NCI-H2107 treated with DMSO at 0.1 percent for 48 hours (cell line): ENCODE measurements around the gene TARDBP.
"Not testable (repeated sequence)": the region's sequence is repeated elsewhere in the genome, so short reads cannot be mapped to it uniquely, and the experiment has no call there.

Source experiments
- DNase-seq: peaks from one replicate; lab custom pipeline; 2025; ENCODE audit not compliant: unreplicated experiment; lab: John Stamatoyannopoulos, UW

TARDBP gene

DNA sequence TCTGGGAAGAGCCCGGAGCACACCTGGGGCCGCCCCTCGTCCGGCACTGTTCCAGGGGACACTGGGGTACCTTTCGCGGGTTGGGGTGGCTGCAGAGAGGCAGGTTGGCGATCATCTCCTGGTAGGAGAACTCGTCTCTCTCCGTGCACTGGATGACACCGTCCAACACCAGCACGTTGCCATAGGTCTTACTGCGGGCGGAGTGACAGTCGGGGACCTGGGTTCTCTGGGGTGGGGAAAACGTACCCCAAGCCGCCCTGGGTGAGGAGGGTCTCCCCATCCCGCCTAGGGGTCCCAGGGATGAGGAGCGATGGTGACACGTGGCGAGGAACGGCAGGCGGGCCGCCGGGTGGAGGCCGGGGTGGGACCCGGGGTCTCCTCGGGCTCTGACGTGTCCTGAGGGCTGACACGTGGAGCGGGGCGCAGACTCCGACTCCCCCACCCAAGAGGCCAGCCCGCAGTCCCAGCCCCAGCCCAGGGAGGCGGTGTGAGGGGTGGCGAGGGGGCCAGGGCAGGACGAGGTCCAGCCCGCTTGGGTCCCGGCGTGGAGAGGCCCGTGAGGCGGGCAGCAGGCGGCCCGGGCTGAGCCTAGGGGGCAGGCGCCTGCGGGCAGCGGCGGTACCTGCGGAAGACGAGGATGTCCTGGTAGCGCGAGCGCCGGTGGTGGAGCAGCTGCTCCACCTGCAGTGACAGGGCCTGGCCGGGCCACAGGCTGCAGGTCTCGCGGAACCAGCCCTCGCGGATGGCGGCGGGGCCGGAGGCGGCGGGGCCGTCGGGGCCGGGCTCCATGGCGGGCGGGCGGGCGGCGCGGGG lies 46.9 kb downstream of the TARDBP start:
- no peak for DNase-seq

DNA sequence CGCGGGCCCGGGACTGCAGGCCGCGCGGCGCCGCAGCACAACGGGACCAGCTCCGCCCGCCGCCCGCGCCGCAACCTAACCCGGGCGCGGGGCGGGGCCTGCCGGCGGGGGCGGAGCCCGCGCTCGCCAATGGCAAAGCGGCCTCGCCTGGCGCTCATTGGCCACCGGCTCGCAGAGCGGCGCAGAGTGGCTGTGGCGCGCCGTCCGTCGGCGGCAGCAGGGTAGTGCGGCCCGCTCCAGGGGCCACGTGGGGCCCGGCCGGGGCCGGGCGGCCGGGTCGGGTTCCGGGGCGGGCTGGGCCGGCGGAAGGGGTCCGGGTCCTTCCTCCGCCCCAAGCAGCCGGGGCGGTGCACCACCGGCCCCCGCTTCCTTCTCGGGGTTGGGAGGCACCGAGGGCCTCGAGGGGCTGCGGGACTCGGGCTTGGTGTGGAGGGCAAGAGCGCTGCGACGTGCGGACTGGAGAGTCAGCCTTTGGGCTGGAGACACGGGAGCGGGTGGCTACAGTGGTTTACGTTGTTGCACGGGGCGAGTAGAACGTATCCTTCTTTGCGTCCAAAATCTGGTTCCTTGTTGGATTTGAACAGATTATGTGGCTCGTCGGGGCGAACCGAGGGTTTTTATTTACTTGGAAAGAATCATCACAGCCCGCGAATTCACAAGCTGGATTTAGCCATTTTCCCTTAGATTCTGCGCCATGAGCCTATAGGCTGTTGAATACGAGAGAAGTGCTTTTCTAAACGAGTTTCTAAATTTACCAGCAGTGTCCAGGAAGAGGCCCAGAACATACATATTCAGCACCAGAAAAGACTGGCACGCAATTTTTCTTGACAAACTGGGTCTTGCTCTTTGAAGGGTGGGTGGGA lies 47.7 kb downstream of the TARDBP start, which contains the start of gene SRM:
Gene SRM, minus strand, starts transcription at position 51 of the 863 bp plus-strand sequence. CDS start 75 bp downstream, outside the sequence.
- DNase-seq, result peak; percentile 63

DNA sequence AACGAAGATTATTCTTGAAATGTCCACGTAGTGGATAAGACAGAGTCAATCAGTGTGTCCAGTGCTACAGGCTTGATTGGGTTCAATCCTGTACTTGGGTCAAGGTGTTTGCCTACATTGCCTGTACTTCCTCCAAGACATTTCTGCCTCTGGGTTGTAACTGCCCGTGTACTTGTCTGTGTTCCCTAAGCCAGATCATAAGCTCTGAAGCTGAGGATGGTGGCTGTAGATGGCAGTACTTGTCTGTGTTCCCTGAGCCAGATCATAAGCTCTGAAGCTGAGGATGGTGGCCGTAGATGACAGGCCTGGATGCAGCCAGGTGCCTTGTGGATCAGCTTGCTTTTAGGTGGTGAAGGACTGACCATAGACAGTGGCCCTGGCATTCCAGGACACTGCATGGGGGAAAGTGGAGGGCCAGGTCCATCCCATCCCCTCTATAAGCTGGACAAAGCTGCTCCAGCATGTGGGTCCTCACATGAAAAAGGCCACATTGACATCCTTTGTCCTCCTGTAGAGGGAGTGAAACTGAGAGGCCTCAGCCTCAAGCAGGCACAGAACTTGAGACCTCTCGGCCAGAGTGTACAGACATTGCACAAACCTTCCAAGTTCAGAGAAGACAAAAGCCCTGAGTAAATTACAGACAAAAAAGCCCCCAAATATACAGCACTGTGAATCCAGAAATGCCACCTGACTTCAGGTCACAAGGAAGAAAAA lies 49.4 kb downstream of the TARDBP start:
- no peak for DNase-seq

DNA sequence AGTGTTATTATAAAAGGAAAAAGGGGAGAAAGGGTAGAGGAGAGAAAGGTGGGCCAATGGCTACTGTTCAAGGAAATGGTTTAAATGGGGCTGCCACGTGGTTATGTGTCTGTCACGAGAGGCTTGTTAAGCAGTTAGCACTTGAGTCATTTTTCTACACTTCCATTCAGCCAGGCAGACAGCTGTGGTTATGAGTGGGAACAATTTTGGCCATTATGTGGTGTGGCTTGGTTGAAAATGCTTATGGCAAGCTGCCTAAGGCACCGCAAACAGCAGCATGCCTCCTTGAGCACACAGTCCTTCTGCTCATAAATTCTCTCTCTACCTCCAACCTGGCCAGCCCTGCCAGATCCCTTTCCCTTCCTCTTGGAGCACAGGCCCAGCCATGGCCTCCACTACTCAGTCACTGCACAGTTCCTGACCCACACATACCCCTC lies 50.5 kb downstream of the TARDBP start:
- DNase-seq, result peak; percentile 92

DNA sequence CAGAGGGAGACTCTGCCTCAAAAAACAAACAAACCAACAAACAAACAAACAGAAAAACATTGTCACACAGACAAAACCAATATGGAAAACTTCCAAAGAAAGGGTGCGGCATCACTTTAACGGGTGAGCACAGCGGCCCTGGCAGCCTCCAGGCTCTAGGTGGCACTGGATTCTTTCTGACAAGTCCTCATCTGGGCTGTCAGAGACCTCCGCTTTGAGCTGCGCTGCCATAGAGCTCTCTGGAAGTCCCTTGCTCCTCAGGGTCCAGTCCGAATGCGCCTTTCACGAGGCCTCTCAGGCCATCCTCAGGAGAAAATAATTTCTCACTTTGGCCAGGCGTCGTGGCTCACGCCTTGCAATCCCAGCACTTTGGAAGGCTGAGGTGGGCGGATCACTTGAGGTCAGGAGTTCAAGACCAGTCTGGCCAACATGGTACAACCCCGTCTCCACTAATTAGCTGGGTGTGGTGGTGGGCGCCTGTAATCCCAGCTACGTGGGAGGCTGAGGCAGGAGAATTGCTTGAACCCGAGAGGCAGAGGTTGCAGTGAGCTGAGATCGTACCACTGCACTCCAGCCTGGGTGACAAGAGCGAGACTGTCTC lies 51.6 kb downstream of the TARDBP start:
- not testable (repeated sequence) for DNase-seq

DNA sequence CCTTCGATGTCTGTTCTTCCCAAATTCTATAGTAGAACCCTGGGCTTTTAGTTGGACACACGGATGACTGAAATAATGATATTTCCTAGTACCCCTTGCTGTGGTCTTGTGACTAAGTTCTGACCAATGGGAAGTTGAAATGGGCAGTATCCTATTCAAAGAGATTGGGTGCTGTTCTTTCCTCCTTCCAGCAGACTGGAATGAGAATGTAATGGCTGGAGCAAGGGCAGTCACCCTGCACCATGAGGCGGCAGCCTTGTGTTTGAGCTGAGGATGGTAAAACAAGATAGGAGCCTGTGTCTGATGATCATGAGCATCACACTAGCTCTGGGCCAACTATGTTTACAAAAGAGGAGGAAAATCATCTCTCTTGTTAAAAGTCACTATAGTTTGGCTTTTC lies 52.5 kb downstream of the TARDBP start:
- no peak for DNase-seq

DNA sequence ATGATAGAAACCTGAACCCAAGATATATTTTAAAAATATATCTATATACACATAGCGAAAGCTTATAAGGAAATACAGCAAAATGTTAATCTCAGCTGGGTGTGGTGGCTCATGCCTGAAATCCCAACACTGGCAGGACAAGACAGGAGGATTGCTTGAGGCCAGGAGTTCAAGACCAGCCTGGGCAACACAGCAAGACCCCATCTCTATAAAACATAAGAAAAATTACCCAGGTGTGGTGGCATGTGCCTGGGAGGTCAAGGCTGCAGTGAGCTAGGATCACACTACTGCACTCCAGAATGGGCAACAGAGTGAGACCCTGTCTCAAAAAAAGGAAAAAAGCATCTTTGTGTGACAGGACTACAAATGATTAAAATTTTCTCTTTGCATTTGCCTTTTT lies 53.3 kb downstream of the TARDBP start:
- DNase-seq, result no peak

DNA sequence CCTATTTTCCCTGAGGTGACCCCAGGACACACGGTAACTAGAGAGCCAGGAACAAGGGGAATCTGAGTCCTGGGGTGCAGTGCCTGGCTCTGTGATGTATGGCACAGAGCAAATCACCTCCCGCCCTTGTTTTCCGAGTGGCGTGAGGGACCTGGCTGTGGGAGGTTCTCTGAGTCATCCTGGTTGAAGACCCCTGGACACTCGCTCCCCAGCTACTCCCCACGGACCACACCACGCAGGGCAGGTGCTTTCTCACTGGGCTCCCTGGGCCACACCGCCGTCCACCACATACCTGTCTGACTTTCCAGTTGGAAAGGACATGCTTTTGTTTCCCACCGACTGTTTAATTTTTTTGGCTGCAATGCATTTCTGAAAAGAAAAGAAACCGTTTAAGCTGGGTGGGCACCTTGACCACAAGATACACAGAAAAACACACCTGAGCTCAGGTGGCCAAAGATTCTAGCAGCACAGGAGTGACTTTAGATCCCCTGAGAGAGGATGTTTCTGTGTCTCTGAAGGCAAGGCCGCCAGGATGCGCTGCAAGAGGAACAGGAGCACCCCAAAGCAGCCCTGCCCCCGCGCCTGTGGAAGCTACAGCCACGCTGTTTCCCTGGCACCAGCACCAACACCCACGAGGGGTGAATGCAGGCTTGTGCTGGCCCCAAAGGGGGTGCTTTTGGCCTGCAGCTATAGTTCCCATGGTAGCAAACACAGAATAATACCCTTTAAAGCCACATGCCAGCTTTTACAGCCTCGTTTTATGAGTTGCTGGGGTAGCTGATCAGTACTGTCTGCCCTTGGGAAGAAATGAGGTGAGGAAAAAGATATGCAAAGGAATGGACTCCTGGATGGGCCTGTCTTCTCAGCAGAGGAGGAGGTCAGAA lies 55.5 kb downstream of the TARDBP start:
- DNase-seq, result no peak

DNA sequence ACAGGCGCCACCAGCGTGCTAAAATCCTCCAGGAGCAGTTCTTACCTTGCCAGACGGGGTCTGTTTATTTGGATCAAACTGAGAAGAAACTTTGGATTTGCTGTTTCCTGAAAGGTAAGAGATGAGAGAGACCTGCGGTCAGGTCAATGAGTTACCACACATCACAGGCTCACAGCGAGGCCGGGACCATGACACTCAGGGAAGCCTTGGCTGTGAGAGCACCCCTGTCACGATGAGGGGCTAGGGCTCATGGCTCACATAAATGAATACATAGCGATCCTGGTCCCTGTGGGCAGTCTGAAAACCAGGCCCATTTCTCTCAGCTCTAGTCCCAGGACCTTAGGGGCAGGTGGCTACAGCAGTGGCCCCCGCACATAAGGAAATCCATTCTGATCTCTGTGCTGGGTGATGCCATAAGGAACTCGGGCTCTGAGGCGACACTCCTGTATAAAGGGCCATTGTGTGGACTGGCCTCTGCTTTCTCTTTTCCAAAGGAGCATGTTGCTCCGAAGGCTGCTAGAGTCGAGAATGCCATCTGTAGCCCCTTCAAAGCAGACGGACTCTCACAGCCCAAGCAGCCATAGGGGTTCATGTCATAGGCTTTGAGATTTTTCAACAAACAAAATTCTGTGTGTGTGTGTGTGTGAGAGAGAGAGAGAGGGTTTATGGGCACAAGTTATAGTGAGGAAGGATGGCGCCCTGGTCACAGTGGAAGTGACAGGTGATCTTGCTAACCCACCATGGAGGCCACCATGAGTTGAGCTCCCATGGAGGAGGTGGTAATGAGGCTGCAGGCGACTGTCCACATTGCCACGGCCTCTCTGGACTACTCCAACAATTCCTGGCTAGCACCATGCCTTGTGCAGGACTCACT lies 56.4 kb downstream of the TARDBP start:
- no peak for DNase-seq

DNA sequence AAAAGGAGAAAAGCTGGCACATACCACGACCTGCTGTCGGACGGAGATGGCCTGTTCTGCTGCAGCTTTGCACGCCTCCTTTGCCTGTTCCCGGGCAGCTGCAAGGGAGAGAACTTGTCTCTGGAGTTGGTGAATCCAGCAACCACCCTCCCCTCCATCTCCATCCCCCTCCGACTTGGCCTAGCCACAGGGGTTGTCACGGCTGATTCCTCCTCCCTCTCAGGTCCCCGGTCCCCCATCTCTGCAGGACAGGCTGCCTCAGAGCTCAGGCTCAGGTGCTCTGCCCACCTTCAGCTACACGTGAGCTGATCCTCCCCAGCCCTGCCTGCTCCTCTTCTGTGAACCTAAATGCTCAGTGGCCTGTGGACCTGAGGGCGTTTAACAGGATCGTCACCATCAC lies 58.4 kb downstream of the TARDBP start:
- no peak for DNase-seq

DNA sequence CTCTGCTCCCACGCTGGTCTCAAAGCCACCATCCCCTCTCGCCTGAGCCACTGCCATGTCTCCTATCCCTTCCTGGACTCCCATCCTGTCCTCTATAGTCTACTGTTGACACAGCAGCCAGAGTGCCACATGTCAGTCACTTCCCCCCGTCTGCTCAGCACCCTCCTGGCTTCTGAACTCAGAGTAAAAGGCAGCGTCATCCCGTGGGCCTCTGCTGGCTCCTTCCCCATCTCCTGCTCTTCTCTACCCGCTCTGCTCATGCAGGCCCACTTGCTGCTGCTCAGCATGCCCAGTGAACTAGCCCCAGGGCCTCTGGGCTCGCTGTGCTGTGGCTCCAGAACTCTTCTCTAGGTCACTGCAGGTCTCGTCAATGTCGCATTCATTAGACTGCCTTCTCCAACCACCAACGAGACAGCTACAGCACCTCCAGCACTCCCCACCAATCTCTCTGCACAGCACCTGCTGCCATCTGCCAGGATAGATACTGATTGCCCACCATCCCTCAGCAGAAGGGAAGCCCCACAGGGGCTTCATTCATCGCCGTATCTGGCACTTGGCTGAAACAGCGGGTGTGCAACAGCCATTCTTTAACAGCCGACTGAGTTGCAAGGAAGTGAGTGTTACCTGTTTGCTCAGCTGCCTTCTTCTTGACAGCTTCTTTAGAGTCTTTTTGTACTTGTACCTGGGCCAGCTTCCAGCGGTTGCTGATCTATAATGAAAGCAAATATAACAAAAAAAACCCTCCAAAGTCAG lies 59.2 kb downstream of the TARDBP start:
- DNase-seq, result peak; percentile 91

DNA sequence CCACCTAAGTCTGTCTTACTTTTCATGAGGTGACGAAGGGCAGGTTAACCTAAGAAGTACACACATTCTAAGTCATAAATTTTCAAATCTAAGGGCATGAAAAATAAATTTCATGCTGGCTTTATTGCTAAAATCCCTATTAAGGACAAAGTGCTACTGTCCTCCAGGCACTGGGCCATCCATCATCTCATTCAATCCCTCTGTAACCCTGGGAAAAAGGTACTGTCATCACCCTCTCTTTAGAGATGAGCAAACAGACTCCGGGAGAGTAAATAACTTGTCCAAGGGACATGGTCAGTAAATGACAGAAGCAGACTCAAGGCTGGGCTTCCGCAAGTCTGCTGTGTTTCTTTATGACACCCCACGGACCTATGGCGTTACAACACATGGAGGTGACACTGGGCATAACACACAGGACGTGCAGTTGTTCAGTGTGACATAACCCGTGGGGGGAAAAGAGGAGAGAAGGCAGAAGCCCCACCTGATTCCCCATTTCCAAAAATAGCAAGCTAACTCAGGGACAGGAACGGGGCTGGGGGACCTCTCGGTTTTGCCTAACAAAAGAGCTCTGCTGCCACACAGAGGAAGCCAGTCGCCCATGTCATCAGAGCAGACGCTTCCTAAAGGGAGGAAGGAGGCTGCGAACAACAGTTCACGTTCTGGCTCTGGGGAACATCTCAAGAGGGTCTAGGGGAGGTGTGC lies 59.9 kb downstream of the TARDBP start:
- DNase-seq, result peak; percentile 54

DNA sequence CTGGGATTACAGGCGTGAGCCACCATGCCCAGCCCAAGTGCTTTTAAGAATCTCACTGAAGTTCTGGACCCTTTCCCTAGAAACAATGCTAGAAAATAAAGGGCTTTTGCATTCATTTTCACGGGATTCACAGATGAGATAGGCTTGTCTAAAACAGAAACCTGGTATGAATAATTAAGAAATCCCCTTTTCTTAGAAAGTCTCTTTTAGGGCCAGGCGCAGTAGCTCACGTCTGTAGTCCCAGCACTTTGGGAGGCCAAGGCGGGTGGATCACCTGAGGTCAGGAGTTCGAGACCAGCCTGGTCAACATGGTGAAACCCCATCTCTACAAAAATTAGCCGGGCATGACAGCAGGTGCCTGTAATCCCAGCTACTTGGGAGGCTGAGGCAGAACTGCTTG lies 60.9 kb downstream of the TARDBP start:
- DNase-seq, result not testable (repeated sequence)
